Endodermal cell (in vitro differentiated cells): ENCODE data around the gene SLC31A1. TPM values are rescaled to one million over a fixed set of nuclear protein-coding genes. Genes with fewer than 3 reads are reported as not detected.

Source experiments
- DNase-seq: peaks from one replicate; pipeline ENCODE4 v3.0.0-alpha.2; 2017
- H3K27ac ChIP-seq: 2 replicates; pipeline ENCODE4 v1.5.1; 2013; ENCODE audit warnings: mild to moderate bottlenecking, low read depth, low read length, moderate library complexity
- H3K27me3 ChIP-seq: 2 replicates; pipeline ENCODE4 v1.6.1; 2013; ENCODE audit warnings: mild to moderate bottlenecking, low read length, moderate library complexity; ENCODE audit not compliant: insufficient read depth, control insufficient read depth, poor library complexity, severe bottlenecking
- H3K36me3 ChIP-seq: 2 replicates; pipeline ENCODE4 v1.7.0; 2013; ENCODE audit warnings: mild to moderate bottlenecking, low read length, moderate library complexity; ENCODE audit not compliant: control insufficient read depth, insufficient read depth
- H3K4me1 ChIP-seq: one replicate; pipeline ENCODE4 v1.7.0; 2013; ENCODE audit warnings: low read length; ENCODE audit not compliant: control insufficient read depth, insufficient read depth
- H3K4me3 ChIP-seq: 2 replicates; pipeline ENCODE4 v1.5.1; 2013; ENCODE audit warnings: mild to moderate bottlenecking, low read length, moderate library complexity
- H3K9ac ChIP-seq: 2 replicates; pipeline ENCODE4 v1.6.1; 2013; ENCODE audit warnings: mild to moderate bottlenecking, low read length, moderate library complexity; ENCODE audit not compliant: poor library complexity, severe bottlenecking; ENCODE audit errors: extremely low read depth
- H3K9me3 ChIP-seq: 2 replicates; pipeline ENCODE4 v1.6.1; 2013; ENCODE audit warnings: mild to moderate bottlenecking, low read length, moderate library complexity; ENCODE audit not compliant: control insufficient read depth
- H3K27ac Mint-ChIP-seq: 2 replicates; pipeline ENCODE4 v1.8.0; 2020; ENCODE audit warnings: mixed read lengths
- H3K27me3 Mint-ChIP-seq: 2 replicates; pipeline ENCODE4 v1.8.0; 2021; ENCODE audit warnings: mild to moderate bottlenecking, mixed read lengths; ENCODE audit not compliant: insufficient read depth
- H3K36me3 Mint-ChIP-seq: 2 replicates; pipeline ENCODE4 v1.8.0; 2020; ENCODE audit warnings: low read depth, mixed read lengths
- H3K4me1 Mint-ChIP-seq: 2 replicates; pipeline ENCODE4 v1.8.0; 2020; ENCODE audit warnings: mixed read lengths
- H3K4me3 Mint-ChIP-seq: 2 replicates; pipeline ENCODE4 v1.8.0; 2020; ENCODE audit warnings: mild to moderate bottlenecking, moderate library complexity, mixed read lengths
- H3K9me3 Mint-ChIP-seq: 2 replicates; pipeline ENCODE4 v1.8.0; 2020; ENCODE audit warnings: mild to moderate bottlenecking, mixed read lengths
- WGBS, 2 experiments: methylation state at CpG; one replicate each; pipeline versions ENCODE4 v1.1.5 to v1.1.7; 2013; ENCODE audit warnings: missing lambda C conversion rate in 2 of 2, mixed read lengths in 1 of 2; ENCODE audit not compliant: insufficient coverage in 1 of 2, insufficient read length in 1 of 2; 5-methylcytosine and 5-hydroxymethylcytosine counted together
- total RNA-seq, 2 donors: library from RNA; stranded (reverse); fragmentation: NEBNext Ultra II Directional in 1 of 2; extraction: Animal tissue kit (Norgen Biotek cat#: 25700) in 1 of 2; gene quantifications; 2 replicates in 1 of 2; 3 replicates in 1 of 2; pipeline ENCODE4 v1.2.1, GENCODE V29; 2021
- TF ChIP-seq, protein P1 (sequence below): fragments of 200-600 bp; sonication (generic); conservative IDR thresholded peaks from 2 replicates; pipeline ENCODE4 v1.5.0; 2021; ENCODE audit warnings: antibody characterized with exemption, mild to moderate bottlenecking

SLC31A1 gene
- total RNA-seq, 2 donors from 2014 or later: 29.1 to 32.4 TPM

DNA sequence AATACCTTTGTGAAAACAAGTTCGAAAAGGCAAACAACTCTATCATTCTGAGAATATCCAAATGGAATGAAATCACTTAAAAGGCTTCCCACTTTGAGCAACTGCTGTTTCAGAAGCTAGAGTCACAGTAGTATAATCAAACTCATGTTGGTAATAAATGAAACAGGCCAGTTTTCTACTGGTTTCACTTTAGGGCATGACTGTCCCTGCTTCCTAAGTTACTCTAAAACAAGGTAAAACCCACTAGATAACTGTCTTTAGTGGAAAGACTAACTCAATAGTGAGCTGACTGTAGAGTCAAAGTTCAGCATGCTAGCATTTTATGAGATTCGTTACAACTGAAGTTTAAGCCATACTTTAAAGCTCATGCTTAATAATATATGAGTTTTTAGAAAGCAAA lies 48.0 kb downstream of the SLC31A1 start:
- no peak overlapping the region for H3K9ac ChIP-seq
- H3K4me3 Mint-ChIP-seq: no peak overlapping the region
- H3K36me3 Mint-ChIP-seq: peaks cover 49% of the 10 kb centered on the region
- H3K9me3 Mint-ChIP-seq: no peaks in the 10 kb centered on the region
- no peaks in the 10 kb centered on the region for H3K9me3 ChIP-seq
- H3K27ac Mint-ChIP-seq: no peak overlapping the region
- H3K4me3 ChIP-seq: no peak overlapping the region
- H3K27me3 ChIP-seq: no peaks in the 10 kb centered on the region
- TF ChIP-seq, protein P1, sequence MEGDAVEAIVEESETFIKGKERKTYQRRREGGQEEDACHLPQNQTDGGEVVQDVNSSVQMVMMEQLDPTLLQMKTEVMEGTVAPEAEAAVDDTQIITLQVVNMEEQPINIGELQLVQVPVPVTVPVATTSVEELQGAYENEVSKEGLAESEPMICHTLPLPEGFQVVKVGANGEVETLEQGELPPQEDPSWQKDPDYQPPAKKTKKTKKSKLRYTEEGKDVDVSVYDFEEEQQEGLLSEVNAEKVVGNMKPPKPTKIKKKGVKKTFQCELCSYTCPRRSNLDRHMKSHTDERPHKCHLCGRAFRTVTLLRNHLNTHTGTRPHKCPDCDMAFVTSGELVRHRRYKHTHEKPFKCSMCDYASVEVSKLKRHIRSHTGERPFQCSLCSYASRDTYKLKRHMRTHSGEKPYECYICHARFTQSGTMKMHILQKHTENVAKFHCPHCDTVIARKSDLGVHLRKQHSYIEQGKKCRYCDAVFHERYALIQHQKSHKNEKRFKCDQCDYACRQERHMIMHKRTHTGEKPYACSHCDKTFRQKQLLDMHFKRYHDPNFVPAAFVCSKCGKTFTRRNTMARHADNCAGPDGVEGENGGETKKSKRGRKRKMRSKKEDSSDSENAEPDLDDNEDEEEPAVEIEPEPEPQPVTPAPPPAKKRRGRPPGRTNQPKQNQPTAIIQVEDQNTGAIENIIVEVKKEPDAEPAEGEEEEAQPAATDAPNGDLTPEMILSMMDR: no peak
- no peaks in the 10 kb centered on the region for H3K4me1 ChIP-seq
- no peak for DNase-seq
- peaks cover 4% of the 10 kb centered on the region for H3K4me1 Mint-ChIP-seq
- WGBS, 2 experiments: 92 to 93% methylated on average over 2 of the region's 2 CpGs
- H3K36me3 ChIP-seq: peaks cover 54% of the 10 kb centered on the region
- no peaks in the 10 kb centered on the region for H3K27me3 Mint-ChIP-seq
- no peak overlapping the region for H3K27ac ChIP-seq

- no peaks in the 10 kb centered on the region for H3K9me3 Mint-ChIP-seq
- peaks cover 4% of the 10 kb centered on the region for H3K4me1 Mint-ChIP-seq
- Histone ChIP-seq H3K27me3 (no peaks in the 10 kb centered on the region), H3K9ac (no peak overlapping the region), H3K36me3 (peaks cover 54% of the 10 kb centered on the region), H3K9me3 (no peaks in the 10 kb centered on the region), H3K4me3 (no peak overlapping the region), H3K4me1 (no peaks in the 10 kb centered on the region), H3K27ac (no peak overlapping the region)
- H3K27ac Mint-ChIP-seq: no peak overlapping the region
- no peak for DNase-seq
- H3K27me3 Mint-ChIP-seq: no peaks in the 10 kb centered on the region
- H3K36me3 Mint-ChIP-seq: peaks cover 48% of the 10 kb centered on the region
- whole genome bisulfite sequencing, 2 experiments: 84 to 100% methylated on average over 1 to 2 of the region's 2 CpGs
- TF ChIP-seq, protein P1: no peak
- H3K4me3 Mint-ChIP-seq: no peak overlapping the region
Measured at GRCh38 chr9:113269871-113270270, 48.5 kb downstream of the SLC31A1 start.

DNA sequence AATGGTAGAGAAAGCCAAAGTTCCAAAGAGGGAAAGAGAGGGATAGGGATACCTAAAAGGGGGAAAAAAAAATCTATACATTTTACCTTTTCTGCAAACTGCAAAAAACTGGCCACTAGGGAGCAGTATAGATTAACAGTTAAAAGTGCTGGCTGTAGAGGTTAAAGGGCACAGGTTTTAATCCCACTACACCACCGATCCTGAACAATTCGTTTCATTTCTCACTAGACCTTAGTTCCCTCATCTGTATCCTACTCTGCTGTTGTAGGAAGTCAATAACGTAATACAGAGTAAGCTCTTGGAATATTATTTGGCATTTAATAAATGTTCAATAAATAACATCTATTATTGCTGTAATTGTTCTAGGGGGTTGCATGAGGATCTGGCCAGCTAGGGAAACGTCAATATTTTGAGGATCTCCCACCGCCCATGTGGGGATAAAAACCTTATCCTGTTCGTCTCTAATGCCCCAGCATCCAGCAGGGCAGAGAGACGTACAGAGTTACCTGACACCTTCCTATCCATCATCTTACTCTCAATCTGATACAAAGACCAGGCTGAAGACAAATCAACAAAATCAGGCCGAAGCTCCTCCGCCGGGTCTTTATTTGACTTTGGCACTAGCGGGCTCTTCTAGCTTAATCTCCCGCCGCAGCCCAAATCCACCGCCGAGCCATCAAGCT lies 53.3 kb downstream of the SLC31A1 start:
- Histone ChIP-seq H3K27me3 (no peaks in the 10 kb centered on the region), H3K27ac (peak overlapping the region; percentile 77), H3K4me3 (peak overlapping the region; percentile 93), H3K9me3 (no peaks in the 10 kb centered on the region), H3K9ac (peak overlapping the region; percentile 85), H3K36me3 (peaks cover 60% of the 10 kb centered on the region), H3K4me1 (no peaks in the 10 kb centered on the region)
- DNase-seq: no peak
- Mint-ChIP-seq H3K27ac (peak overlapping the region; percentile 48), H3K4me3 (no peak overlapping the region), H3K9me3 (no peaks in the 10 kb centered on the region), H3K27me3 (no peaks in the 10 kb centered on the region), H3K36me3 (peaks cover 46% of the 10 kb centered on the region), H3K4me1 (peaks cover 4% of the 10 kb centered on the region)
- 0 to 1% methylated on average over 11 to 13 of the region's 15 CpGs for WGBS, 2 experiments
- TF ChIP-seq, protein P1: peak; percentile 86
